ENCODE measurements around the gene CC2D2B. TPM values are rescaled to one million over a fixed set of nuclear protein-coding genes. Genes with fewer than 3 reads are reported as not detected.

The CC2D2B gene
- total and polyA plus RNA-seq, 2 of the 13 experiments (the other 11 are each of a cell fraction or from before 2014, with no cell fraction given): 0.20 TPM; not detected in 1

GRCh38 chr10:96021332-96021731 lies 113.6 kb downstream of the CC2D2B start (continued):
- TF ChIP-seq ZSCAN5A (CRISPR knock-in tag; IDR thresholded peaks at IDR 0.05; ENCODE audit: borderline replicate concordance) (no peak), POGZ (CRISPR knock-in tag; IDR thresholded peaks at IDR 0.05) (no peak), ATRX (CRISPR knock-in tag; IDR thresholded peaks at IDR 0.05; ENCODE audit: borderline replicate concordance) (no peak), GATAD1 (CRISPR knock-in tag; IDR thresholded peaks at IDR 0.05) (no peak), BCL6 (CRISPR knock-in tag; IDR thresholded peaks at IDR 0.05) (no peak), ETS1 (CRISPR knock-in tag; IDR thresholded peaks at IDR 0.05) (no peak), CBX5 (CRISPR knock-in tag; IDR thresholded peaks at IDR 0.05; ENCODE audit: borderline replicate concordance) (no peak)

- H3K4me1 ChIP-seq (ENCODE audit: insufficient read depth, low read length): no peaks in the 10 kb centered on the region
- intact Hi-C loops (cut with micrococcal nuclease; ENCODE audit: unreplicated experiment): no loop called here
- no peak for TF ChIP-seq NFYB (CRISPR knock-in tag; IDR thresholded peaks at IDR 0.05)
- H3K27me3 ChIP-seq (ENCODE audit: control insufficient read depth in 1 of 2, insufficient read depth in 2 of 2, low read length in 2 of 2): no peaks in the 10 kb centered on the region
- H3K27ac ChIP-seq (ENCODE audit: extremely low read length, insufficient read depth, low read length): no peak overlapping the region
- no peaks in the 10 kb centered on the region for H4K20me1 ChIP-seq (ENCODE audit: insufficient read depth, low read length)
- POLR2A ChIA-PET: no interaction called here
- H3K79me2 ChIP-seq (ENCODE audit: insufficient read depth, low read length): no peaks in the 10 kb centered on the region
- H3K9me3 ChIP-seq (ENCODE audit: low read length): no peaks in the 10 kb centered on the region
- DNase-seq (ENCODE audit: low spot score) (no peak), ATAC-seq (no peak), FAIRE-seq (no peak)
- CTCF ChIA-PET (ENCODE audit: low intra/inter-chr PET ratio, low total read pairs): no interaction called here
- H2AFZ ChIP-seq (ENCODE audit: low read length): no peak overlapping the region
- in situ Hi-C loops (cut with HindIII; ENCODE audit: extremely low pct_ligation_motif_present, low pct_unique_long_range_greater_than_20kb): no loop called here
- no peak overlapping the region for H3K4me2 ChIP-seq (ENCODE audit: low read depth, low read length)
- no peak overlapping the region for H3K9ac ChIP-seq (ENCODE audit: insufficient read depth, low read depth, low read length)
- no peak overlapping the region for H3K4me3 ChIP-seq (replicated peaks in 1 of 3; ENCODE audit: insufficient read depth in 1 of 3, low read depth in 2 of 3, low read length in 3 of 3)
- H3K36me3 ChIP-seq (replicated peaks in 1 of 2; ENCODE audit: control insufficient read depth in 1 of 2, insufficient read depth in 2 of 2, low read length in 2 of 2): no peaks in the 10 kb centered on the region
- WGBS (ENCODE audit: low lambda C conversion rate): 56% methylated on average over 2 of the region's 2 CpGs
- BruUV-seq (replicated peaks): no TSS peak
These were observed 115.0 kb downstream of the CC2D2B start for GRCh38 chr10:96022739-96023138.
